HG03039 (cell line): ENCODE data around the gene C6orf132.

Experiments
- ATAC-seq: cut with Tn5 transposase; IDR thresholded peaks from one replicate; pipeline ENCODE4 v1.9.1; 2021; ENCODE audit warnings: mild to moderate bottlenecking, moderate library complexity; ENCODE audit not compliant: unreplicated experiment

C6orf132 gene

DNA sequence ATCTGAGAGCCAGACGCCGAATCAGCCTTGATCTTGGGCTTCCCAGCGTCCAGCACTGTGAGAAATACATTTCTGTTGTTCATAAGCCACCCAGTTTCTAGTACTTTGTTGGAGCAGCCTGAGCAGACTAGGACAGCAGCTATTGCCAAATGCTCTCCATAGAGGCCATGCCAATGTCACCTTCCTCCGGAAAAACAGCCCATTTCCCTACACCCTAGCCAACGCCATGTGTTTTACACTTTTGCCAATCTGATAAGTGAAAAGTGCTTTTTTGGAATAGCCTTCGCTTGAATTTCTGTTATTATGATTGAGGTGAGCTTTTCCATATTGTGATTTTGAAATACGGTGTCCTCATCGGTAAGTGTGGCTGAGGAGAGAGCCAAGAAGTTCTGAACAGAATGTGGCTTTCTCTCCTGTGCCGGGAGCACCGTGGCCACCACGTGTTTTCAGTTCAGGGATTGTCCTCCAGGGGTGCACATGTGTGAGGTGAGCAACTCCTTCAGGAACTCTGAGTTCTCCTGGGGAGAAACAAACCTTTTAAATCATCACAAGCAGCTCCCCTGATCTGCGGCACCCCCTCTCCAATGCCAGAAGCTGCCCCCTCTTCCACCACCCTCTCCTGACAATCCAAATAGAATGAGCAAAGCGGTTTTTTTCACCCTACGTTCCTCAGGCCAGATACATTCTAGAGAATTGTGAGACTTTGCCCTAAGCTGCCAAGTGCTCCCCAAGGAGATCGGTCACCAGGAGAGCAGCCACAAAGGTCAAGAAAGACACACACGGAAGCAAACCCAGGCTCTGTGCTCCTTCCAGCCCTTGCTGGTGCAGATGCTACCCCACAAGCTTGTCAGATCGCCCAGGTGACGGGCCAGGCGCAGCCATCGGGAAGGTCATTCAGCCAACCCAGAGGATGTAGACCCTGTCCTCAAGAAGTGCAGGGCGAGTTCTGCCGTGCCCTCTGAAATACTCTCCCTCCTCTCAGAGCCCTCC, 56.1 kb downstream of the C6orf132 start:
- no peak for ATAC-seq

DNA sequence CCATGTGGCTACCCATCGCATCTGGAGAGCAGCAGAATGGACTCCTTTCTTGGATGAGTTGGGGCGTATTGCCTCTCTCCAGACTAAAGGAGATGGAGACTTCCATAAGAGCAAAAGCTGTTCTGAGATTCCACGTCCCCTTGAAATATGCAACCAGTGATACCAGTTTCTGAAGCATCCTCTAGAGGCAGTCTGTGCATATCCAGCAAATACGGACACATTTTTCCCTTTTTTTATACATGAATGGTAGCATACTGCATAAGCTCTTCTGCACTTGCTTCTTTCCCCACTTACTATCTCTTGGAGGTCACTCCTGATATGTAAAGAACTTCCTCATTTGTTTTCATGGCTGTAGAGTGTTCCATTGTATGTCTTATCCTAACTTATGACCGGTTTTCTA, 57.5 kb downstream of the C6orf132 start:
- no peak for ATAC-seq

DNA sequence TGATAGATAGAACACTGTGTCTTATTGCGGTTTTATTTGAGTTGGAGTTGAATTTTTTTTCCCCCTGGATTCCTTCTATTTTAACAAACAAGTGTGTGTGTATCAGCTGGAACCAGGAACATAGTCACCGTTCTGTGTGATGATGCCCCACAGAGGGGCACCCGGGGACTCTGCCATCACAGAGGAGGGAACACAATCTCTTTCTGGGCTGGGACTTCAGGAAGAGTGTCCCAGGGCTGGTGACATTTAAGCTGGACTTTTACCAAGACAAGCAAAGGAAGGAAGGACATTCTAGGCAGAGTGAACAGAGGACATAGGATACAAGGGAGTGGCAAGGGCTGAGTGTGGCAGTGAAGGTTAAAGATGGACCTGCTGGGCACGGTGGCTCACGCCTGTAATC, 58.9 kb downstream of the C6orf132 start:
- ATAC-seq, result no peak

DNA sequence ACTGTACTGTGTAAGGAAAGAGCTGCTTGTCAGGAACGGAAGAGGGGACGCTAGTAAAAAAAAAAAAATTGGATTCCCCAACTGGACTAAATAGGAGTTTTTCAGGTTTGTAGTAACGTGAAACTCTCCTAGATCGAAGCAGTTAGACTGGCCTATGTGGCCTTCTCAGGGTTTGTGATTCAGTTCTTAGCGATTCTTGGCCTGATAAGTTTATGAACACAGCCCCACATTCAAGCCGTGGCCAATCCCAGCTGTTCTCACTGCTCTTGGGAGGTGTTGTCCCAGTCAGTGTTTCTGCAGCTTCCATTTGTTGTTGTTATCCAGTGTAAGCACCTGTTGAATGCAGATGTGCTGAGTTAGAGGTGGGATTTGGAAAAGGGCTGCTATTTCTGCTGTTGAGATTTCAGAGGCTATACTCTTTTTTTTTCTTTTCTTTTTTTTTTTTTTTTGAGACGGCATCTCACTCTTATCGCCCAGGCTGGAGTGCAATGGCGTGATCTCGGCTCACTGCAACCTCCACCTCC, 62.4 kb downstream of the C6orf132 start:
- no peak for ATAC-seq

DNA sequence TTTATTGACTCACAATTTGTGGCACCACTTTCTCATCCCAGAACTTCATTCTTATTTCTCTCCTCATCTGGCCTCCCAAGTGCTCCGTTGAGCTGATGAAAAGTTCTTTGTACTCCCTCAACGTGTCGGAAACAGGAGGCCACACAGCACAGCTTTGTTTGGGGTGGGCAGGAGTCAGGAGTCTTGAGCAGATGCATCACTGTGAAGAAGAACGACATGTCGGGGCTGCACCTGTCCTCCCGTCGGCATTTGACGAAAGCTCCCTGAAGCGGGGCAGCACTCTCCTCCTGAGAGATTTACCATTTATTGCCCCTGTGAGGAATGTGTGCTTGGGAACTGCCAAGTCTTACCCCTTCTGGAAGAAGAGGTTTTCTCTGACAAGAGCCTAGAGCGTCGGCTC, 64.0 kb downstream of the C6orf132 start:
- ATAC-seq, result no peak

DNA sequence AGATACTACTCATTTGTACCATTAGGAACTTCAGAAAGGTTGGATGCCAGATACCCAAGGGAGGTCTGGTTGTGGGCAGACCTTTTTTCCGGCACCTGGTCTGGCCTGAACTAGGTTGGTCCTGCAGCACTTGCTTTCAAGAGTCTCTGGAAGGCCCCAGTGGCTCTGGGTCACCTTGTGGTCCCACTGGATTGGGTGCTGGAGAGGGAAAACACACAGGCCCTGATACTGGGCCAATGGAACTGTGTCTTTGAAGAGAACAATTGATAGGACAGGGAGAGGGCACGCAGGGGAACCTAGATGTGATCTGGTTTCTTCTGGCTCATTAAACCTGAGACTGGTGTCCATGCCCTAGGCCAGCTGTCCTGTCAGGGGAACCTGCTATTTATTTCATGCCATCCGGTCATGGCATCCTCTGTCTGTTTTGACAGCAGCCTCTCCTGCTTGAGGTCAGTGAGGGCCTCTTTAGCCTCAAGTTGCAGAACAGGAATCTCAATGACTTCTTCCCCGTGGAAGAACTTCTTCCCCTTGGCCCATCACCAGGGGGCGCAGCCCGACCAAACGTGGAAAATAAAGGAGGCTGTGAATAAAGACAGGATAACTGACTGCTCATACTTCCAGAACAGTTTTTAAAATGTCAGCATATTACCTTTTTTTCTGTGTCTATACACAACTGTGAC, 67.1 kb downstream of the C6orf132 start:
- ATAC-seq, result no peak

DNA sequence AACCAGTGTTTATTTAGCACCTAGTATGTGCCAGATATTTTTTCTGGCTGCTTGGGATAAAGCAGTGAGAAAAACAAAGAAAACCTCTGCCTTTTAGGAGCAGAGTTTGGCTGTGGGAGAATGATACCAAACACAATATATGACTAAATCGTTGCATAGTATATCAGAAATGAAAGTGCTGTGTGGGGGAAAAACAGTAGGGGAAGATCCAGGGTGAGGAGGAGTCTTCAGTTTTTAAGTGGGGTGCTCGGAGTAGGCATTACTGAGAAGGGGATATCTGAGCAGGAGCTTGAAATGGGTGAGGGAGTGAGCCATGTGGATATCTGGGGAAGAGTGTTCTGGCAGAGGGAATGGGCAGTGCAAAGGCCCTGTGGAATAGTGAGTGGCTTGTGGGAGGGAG, 69.1 kb downstream of the C6orf132 start:
- ATAC-seq, result no peak

DNA sequence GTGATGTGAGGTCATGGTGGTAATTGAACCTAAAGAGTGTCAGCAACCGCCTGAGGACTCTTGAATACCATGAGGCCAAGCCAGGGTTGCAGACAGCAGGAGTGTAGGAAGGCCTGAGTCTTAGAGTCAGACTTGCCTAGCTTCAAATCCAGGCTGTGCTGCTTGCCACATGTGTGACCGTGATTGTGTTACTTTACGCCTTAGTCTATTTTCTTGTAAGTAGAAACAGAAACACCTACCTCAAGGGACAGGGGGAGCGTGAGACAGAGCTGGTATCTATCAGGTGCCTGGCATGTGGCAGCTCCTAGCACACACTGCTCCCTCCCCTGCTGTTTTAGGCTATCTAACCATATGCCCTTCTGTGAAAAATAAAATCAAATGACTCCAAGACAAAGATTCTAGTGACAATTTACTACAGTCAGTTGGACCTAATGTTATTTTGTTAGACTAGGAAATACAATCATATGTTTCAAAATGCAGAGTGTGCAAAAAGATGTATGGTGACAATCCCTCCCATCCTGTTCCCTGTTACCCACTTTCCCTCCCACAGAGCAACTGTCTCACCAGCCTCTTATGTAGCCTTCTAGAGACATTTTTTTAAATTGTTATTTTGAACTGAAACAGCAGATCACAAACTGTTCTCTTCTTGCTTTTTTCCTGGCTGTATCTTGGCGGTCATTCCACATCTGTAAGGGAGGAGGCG, 70.4 kb downstream of the C6orf132 start:
- ATAC-seq, result no peak

DNA sequence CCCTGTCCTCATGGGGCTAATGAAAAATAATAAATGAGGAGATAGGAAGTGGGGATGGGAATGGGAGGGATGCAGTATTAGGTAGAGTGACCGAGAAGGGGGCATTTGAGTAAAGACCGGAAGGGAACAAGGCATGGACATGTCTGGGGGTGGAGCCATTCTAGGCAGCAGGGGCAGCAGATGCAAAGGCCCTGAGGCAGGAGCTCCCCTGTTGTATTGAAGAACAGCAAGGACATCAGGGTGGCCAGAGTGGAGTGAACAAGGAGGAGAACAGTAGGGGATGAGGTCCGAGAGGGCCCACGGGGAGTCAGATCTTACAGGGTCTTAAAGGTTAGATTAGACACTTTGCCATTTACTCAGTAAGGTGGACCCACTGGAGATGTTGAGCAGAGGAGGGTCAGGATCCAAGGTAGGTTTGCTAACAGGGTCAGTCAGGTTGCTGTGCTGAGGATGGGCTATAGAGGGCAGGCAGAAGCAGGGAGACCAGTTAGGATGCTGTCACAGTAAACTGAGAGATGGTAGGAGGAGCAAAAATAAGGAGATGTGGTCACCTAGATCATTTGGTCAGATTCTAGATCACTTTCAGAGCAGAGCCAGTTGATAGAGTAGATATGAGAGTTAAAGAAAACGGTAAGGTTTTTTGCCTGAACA, 73.4 kb downstream of the C6orf132 start:
- no peak for ATAC-seq

DNA sequence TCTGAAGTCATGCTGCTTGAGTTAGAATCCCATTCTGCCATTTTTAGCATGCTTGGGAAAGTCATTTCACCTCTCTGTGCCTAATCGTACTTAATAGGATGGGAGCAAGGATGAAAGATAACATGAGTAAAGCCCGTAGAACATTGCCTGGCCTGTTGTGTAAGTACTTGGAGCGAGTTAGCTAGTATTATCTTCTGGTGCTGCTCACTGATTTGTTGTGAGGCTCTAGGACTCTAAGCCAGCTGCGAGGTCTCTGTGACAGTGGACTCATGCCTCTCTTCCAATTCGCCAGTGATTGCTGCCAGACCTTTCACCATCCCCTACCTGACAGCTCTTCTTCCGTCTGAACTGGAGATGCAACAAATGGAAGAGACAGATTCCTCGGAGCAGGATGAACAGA, 74.2 kb downstream of the C6orf132 start:
- no peak for ATAC-seq

DNA sequence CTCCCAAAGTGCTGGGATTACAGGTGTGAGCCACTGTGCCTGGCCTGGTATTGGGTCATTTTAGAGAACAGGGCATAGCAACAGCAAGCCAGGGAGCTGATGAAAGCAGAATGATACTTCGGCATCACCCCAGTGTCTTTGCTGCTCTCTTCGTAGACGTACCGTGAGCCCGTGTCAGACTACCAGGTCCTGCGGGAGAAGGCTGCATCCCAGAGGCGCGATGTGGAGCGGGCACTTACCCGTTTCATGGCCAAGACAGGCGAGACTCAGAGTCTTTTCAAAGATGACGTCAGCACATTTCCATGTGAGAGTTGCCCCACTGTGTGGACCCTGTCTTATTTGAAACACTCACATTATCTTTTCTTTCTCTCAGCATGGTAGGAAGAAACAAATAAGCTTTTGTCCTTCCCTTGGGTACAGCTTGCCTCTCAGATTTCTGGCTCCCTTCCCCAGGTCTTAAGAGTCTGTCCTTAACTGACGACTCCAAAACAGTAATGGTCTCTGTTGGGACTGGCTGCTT, 76.2 kb downstream of the C6orf132 start:
- ATAC-seq, result no peak

DNA sequence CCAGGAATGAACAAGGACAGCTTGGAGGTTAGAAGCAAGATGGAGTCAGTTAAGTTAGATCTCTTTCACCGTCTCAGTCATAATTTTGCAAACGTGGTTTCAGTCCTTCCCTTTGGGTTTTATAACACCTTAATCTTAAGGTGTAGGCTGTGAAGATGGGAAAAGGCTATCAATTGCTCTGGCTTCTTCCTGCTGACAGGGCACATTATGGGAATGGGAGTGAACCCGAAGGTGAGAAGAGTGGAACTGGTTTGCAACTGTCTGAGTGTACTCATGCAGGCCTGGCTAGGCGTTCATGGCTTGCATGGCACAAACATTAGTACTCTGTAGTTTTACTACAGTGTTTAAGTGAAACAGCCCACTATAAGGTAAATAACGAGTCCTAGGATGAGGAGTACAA, 82.7 kb downstream of the C6orf132 start:
- ATAC-seq, result no peak

DNA sequence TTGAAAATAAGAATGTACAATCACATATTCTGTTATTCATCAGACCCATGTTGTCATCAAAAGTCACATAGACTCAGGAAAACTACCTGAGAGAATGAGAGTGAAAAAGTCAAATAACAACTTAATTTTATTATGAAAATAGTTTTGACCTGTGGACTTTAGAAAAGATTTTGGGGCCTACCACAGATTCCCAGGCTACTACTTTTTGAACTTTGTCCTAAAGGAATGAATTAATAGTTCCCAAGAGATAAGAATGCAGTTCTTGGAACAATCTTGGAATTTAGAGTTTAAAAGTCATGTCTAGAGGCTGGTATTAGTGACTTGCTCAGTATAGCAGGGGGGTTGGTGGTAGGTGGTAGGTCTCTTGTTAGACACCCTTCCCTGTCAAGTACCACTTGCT, 88.8 kb downstream of the C6orf132 start:
- ATAC-seq, result no peak

DNA sequence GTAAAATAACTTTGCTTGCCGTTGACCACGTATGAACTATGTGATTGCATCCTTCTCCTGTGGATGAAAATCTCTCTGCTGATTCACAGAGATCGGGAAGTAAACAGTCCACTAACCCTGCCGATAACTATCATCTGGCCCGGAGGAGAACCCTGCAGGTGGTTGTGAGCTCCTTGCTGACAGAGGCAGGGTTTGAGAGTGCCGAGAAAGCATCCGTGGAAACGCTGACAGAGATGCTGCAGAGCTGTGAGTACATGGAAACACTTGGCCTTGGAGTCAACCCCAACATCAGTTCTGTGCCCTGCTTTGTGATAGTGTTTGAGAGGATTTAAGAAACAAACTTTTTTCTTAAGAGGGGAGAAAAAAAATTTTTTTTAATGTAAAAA, 91.2 kb downstream of the C6orf132 start:
- ATAC-seq, result no peak
